KBM-7 (cell line): ENCODE measurements around the gene HOOK1.
A peak's percentile ranks its signal among the peaks of the same experiment; 100 is the strongest.
"Not testable (repeated sequence)": the region's sequence is repeated elsewhere in the genome, so short reads cannot be mapped to it uniquely, and the experiment has no call there.

Experiments
- DNase-seq: peaks from one replicate; pipeline ENCODE4 v3.0.0-alpha.2; 2015
- in situ Hi-C: fragments of 300-500 bp; cut with MboI; formaldehyde crosslinking; loops from 2 replicates; pipeline ENCODE4 v1.14.3; 2020; ENCODE audit warnings: low sequenced_read_pairs, low pct_unique_long_range_greater_than_20kb, mixed read lengths

Gene HOOK1

DNA sequence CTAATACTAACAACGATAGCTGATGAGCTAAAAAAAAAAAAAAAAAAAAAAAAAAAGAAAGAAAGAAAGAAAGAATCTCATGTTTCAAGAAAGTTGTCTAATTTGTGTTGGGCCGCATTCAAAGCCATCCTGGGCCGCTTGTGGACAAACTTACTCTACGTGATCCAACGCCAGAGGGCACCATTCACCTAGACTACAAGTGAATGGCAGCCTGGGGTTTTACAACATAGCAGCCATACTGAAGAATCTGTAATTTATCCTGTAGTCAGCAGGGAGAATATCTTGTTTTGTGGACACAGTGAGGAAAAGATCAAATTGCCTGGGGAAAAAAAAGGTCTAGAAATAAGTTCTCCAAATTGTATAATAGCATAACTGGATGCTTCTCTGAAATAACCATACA lies 64.8 kb downstream of the HOOK1 start:
- in situ Hi-C loops = no loop called here
- peak; percentile 47 for DNase-seq

DNA sequence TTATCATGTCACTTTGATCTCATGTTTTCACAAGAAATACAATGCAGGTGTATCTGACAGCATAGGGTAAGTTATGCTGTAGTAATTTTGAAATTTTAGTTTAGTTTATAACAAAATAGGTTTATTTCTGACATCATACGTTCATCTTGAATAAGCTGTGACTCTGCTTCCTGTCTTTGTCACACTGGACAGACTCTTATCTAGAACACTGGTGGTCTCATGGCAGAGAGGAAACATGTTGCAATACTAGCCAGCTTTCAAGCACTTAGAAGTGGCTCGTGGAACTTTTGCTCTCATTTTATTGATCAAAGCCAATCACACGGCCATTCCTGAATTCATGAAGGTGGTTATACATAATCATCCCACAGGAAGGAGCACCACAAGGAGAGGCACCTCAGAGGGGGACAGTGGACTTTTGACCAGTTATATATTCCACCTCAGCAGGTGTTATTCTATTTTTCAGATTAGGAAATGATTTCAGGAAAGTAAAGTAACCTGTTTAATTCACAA lies 65.3 kb downstream of the HOOK1 start:
- no peak for DNase-seq
- in situ Hi-C loops = no loop called here

DNA sequence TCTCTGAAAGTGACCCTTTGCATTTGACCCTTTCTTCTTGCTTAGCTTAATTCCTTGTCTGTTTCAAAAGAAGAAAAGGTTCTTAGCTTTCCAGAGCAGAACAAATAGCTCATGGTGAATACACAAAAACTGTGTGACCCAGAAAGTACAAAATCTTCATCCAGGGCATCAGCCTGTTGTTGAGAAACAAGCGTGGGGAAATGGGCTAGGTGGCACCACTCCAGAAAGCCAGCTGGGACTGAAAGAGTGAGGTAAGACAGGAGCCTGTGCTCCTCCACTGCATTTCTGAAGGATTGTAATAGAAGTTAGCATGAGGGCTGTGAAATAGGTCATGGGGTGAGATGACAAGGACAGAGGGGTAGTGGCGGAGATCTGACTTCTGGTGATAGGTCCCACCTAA lies 66.0 kb downstream of the HOOK1 start:
- in situ Hi-C loops = no loop called here
- DNase-seq = no peak

DNA sequence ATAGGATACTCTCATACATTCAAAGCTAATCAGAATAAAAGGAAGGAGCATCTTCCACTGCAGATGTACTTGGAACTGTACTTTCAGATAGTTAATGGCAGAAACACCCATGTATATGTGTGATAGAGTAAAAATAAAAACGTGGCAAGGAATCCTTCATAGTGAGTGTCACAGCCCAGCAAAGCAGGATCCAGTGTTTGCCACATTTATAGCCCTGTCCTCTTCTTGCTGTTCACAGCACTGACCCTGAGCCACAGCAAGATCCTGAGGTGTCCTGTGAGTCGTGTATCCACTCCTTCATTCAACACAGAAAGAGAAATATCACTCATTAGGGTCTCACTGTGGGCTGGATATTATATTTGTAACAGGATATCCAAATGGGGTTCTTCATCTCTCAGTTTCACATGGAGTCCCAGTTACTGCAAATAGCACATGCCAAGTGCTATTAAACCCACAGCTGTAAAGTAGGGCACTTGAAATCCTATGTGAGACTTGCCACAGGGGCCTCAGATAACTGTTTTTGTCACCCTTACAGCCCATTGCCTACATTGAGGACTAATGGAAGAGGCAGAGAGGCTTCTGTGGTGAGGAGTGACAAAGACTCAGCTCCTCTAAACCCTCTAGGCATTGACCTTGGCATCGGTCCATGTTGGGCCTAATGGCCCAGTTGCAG lies 70.5 kb downstream of the HOOK1 start:
- in situ Hi-C loops = no loop called here
- DNase-seq = no peak

DNA sequence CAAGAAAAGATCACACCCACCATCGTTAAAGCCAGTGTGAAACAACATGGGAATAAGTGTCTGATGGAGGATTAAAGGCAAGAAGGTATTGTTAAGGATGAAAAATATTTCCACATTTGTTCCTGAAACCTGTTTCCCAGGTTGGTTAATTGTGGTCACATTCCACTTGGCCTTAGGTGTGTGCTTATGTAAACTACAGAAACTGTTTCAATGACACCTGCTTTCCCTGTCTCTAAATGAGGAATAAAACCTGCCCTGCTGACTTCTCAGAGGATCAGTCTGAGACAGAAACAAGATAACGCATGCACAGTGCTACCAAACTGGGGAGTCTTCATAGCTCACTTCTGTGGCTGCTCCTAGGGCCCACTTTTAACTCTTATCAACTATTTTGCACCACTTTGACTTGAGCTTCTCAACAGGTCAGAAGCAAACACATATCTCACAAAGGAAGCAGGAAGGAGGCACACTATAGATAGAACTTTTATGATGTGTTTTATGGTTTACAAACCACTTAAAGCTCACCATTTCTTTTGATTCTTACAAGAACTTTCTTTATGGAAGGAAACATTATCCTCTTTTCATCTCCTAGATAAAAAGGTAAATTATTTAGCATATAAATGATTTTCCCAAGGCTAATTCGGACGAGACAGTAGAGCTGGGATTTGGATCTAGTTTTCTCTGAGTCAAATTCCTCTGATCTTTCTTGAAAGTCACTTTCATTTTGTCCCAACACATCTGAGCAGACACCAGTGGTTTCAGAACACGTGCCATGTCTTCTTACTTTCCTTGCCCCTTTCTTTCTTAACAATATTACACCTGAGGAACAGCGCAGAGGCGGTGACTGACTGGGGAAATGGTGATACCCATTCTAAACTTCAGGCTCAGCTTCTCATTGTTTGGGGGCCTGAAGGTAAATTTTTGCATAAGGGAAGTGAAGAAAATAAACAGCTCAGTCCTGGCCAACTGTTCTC lies 78.4 kb downstream of the HOOK1 start:
- in situ Hi-C loops = no loop called here
- no peak for DNase-seq

DNA sequence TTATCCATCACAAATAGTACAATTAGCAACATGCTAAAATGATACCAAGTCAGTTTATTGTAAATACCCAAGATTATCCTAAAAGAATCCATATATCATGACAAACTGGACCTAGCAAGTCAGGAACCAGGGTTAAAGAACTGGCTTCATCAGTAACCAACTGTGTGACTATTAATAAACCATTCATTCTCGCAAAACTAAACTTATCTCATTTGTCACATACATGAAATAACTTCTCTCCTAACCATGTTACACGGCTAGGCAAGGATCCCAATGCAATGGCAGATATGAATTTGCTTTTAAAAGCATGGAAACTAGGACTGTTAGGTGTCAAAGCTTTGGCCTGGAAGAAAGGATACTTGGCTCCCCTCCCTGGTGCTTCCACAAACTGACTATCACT lies 82.4 kb downstream of the HOOK1 start:
- in situ Hi-C loops = no loop called here
- no peak for DNase-seq

DNA sequence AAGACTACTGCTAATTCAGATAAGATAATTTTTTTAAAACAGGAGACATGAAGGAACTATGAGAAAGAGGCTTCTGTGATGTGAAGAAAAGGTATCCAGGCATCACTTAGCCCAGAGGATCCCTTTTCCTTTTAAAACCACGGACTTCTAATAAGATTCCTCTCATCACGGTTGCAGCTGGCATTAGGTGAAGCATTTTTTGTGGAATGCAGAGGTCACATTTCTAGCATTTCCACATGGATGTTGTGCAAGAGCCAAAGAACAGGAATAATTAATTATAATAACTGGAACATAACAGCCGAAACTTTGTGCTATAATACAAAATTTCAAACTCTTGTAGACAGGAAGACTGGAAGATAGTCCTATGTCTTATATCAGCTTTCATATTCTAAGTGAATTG lies 84.2 kb downstream of the HOOK1 start:
- DNase-seq = no peak
- in situ Hi-C loops = no loop called here

DNA sequence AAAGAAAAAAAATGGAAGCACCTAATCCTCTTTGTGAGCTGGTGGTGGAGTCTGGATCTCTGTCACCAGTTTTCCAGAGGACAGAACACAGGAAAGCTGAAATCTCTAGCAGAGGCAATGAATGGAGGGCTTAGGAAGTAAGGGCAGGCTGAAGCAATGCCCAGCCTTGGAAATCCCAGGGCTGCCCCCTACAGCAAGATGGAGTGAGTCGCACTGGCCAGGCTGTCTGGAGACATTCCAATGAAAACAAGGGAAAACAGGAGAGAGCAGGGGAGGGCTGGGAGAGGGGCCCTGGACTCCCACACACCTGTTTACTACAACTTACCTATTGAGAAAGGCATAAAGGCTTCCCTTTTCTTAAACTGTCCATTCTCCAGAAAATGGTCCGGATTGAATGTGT lies 85.9 kb downstream of the HOOK1 start:
- DNase-seq = no peak
- in situ Hi-C loops = no loop called here

DNA sequence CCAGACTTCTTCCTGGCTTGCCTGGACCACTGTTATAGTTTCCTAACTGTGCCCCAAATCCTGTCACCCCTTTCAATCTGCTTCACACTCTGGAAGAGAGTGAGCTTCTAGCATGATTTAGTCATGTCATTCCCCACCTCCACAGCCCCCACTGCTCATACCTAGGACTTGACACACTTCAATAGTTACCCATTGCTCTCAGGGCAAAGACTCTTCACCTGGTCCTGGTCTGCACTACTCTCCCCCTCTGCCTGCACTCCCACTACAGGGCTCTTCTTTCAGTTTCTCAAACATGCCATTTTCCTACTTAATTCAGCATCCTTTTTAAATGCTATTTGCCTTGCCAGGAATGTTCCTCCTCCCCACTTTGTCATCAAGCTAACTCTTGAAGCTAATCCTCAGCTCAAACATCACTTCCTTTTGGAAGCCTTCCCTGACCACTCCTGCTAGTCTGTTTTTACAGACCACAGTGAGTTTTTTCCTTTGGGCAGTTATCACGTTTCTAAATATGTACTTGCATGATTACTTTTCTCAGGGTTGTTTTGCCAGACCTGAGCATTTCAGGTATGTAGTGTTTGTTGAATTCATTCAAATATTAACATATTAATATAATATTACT lies 87.1 kb downstream of the HOOK1 start:
- DNase-seq = no peak
- in situ Hi-C loops = no loop called here

DNA sequence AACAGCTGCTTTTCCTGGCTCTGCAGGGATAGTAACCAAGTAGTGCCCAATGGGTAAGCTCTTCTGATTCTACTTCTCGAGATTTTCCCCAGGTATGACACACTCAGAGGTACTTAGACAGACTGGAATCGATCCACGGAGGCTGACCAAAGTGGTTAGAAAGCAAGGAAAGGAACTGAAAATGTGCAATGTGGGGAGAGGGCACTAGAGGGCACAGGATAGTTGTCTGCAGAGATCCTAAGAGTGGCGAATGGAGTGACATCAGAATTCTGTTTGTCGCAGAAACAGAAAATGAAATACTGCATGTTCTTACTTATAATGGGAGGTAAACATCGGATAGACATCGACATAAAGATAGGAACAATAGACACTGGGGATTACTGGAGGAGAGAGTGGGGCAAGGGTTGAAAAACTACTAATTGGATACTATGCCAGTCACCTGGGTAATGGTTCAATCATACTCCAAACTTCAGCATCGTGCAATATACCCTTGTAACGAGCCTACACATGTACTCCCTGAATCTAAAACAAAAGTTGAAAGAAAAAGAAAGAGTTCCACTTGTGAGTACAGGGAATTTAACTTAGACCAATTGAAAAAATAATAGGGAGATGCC lies 88.5 kb downstream of the HOOK1 start:
- peak; percentile 21 for DNase-seq
- in situ Hi-C loops = no loop called here

DNA sequence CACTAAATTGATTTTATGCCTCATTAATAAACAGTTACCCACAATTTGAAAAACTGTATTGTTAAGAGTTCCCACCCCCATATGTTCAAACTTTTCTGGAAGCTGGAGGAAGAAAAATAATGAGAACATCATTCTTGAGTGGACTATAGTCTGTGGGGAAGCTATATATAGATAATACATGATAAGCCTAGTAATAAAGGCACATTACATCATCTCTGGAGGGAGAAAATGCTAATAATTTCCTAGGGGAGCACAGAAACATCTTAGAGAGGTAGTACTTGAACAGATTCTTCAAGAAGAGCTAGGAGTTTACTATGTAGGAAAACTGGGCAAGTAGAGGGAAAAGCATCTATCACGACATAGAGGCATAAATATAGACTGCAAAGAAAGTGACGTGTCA lies 92.2 kb downstream of the HOOK1 start:
- no peak for DNase-seq
- in situ Hi-C loops = no loop called here

DNA sequence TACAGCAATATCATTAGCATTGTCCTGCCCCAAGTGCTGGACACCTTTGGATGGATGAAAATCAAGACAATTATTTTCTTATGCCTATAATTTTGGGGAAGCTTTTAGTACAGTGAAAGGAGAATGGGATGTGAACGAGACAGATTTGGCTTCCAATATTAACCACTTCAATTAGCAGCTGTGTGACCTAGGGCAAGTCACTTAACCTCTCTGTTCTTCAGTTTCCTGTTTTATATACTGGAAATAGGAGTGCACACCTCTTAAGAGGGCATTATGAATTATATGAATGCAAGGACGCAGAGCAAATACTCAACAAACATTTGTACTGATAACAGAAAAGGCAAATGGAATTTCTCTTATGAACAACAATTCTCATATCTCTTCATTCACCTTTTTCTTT lies 93.3 kb downstream of the HOOK1 start:
- in situ Hi-C loops = no loop called here
- DNase-seq = no peak

DNA sequence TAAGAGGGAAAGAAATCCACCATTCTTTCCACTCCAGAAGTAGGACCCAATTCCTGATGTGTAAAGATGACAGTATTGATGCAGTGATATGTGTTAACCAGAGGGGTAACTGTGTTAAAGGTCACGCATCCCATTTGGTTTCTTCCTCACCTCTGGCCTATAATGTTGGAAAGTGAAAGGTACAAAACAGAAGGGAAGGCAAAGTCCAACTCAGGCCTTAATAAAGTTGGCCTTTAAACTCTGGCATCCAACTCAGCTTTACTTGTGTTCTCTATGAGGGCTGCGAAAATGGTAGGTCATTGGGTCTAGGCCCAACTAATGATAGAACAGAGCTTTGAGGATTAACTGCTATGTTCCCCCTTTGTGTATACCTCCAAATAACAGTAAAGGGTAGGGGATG lies 93.9 kb downstream of the HOOK1 start:
- no peak for DNase-seq
- in situ Hi-C loops = no loop called here

DNA sequence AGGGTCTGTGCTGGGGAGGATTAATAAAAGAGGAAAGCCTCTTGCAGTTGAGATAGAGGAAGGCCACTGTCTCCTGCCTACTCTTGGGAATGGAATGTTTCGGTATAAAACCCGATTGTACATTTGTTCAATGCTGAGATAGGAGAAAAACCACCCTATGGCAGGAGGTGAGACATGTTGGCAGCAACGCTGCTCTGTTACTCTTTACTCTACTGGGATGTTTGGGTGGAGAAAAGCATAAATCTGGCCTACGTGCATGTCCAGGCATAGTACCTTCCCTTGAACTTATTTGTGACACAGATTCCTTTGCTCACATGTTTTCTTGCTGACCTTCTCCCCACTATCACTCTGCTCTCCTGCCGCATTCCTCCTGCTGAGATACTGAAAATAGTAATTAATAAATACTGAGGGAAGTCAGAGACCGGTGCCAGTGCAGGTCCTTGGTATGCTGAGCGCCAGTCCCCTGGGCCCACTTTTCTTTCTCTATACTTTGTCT lies 100.1 kb downstream of the HOOK1 start:
- in situ Hi-C loops = not testable (repeated sequence)

DNA sequence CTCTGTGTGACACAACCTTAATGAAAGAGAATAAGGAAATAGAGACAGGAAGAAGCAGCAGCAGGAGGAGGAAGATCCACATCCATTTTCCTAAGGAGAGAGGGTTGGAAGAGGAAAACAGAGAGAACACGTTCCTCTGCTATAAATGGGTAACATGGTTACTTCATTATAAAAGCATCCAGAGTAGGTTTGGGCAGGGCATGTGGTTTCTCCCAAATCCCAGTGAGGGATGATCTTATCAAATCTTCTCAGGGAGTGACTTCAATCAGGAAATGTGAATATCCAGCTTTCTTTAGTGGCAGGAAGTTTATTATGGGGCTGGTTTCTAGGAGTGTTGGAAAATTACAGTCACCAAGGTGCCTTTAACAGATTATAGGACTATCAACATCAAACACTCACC lies 100.8 kb downstream of the HOOK1 start:
- in situ Hi-C loops = no loop called here

More for the DNA sequence above, 100.1 kb downstream of the HOOK1 start:
- not testable (repeated sequence) for DNase-seq

DNA sequence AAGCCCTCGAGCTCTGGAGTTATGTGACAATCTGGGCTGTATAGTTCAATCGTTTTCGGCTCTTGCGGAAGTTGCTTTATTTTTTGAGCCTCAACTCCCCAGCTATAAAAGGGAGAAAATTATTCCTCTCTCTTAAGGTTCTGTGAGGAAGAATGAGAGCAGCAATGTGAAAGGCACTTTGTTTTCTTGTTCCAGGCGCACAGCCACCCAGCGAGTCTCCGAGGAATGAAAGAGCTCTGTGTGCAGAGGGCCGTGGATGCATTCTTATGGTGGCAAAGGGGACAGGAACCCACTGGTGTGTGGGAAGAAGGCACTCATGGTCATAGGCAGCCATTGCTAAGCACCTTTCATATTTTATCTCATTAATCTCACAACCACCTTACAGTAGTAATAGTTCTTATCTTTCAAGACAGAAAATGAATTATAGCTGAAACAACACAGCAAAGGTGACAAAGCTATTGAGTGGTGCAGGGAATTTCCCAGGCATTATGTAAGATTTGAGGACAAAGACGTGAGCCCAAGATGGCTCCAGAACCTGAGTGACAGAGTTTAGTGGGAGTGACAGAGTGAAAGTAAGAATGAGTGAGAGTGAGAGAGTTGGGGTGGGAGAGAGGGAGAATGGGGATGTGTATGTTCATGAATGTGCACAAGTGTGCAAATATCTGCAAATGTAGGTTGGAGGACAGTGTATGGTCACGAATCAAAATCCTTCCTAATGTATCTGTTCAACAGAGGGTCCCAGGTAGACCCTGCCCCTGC lies 102.5 kb downstream of the HOOK1 start:
- in situ Hi-C loops = no loop called here
- no peak for DNase-seq

More for the DNA sequence above, 100.8 kb downstream of the HOOK1 start:
- no peak for DNase-seq

DNA sequence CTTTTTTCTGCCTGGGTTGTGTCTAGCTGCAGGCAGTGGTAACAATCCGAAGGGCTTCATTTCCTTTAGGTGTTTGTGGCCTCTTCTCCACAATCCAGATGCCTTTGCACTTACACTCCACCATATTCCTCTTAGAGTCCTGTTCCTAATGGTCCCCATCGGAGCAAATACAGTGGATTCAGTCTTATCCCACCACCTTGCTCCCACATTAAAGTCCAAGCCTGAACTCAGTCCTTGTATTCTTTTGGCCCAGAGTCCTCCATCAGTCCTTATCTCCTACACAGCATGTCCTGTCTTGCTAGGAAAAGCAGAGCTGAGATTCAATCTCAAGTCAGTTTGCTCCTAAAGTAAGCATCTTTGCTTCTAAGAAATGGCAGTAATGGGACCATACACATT lies 103.0 kb downstream of the HOOK1 start:
- in situ Hi-C loops = no loop called here
- no peak for DNase-seq

DNA sequence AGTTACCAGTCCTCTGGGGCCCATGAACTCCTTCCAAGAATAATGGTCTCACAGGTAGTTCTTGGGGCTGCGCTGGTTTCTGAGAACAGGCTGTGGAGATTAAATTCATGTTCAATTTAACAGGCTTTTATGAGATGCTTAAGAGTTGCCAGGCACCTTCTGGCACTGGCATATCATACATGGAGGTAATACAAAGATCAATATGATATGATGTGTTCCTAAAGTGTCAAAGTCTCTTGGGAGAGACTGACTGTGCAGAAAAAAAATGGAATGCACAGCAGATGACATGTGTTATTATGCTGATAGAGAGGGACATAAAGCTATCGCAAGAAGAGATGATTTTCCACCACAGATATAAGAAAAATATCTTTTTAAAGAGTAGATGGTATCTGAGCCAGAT lies 105.0 kb downstream of the HOOK1 start:
- in situ Hi-C loops = no loop called here
- DNase-seq = no peak
